ENCODE data around the gene CHRNB1. TPM values are rescaled to one million over a fixed set of nuclear protein-coding genes. Genes with fewer than 3 reads are reported as not detected.
"Not testable (repeated sequence)": the region's sequence is repeated elsewhere in the genome, so short reads cannot be mapped to it uniquely, and the experiment has no call there.

The CHRNB1 gene
- total and polyA plus RNA-seq, 10 of the 15 experiments (the other 5 are each of a cell fraction or from before 2014, with no cell fraction given) = 5.8 to 14.8 (median 11.3) TPM

DNA sequence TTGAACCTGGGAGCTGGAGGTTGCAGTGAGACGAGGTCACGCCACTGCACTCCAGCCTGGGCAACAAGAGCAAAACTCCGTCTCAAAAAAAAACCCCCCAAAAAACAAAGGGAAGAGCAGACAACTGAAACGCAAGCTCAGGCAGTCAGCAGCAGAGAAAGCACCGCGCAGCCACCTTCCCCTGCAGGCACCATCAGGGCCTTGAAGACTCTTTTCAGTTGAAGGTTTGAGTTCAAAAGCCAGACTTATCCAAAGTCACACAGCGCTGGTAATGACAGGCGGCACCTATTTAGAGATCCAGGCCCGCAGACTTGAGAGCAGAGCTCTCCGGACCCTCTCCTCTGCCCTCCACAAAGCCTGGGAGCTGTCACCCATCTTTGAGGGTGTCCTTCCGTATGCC lies 23.4 kb downstream of the CHRNB1 start (continued):
- TF ChIP-seq MTA2 (IDR thresholded peaks at IDR 0.05; ENCODE audit: low read depth) = no peak
- TF ChIP-seq NR2F1 (conservative IDR thresholded peaks at IDR 0.05) = no peak
- TF ChIP-seq BCL11A (IDR thresholded peaks at IDR 0.05; ENCODE audit: low read depth, low read length) = no peak
- no peak for TF ChIP-seq CEBPZ (IDR thresholded peaks at IDR 0.05; ENCODE audit: low read depth, low read length)
- no peak for TF ChIP-seq USF2 (IDR thresholded peaks at IDR 0.05; ENCODE audit: borderline replicate concordance, low read depth, low read length)
- no peak for TF ChIP-seq GATAD2B (conservative IDR thresholded peaks at IDR 0.05; ENCODE audit: low read depth)

GRCh38 chr17:7468804-7469389 lies 24.0 kb downstream of the CHRNB1 start:
- ATAC-seq = no peak
- intact Hi-C loops (cut with micrococcal nuclease; ENCODE audit: unreplicated experiment) = no loop called here
- ChIA-PET POLR2A (no interaction called here), CTCF (no interaction called here), RAD21 (ENCODE audit: unreplicated experiment) (no interaction called here), SMC1A (ENCODE audit: uncharacterized antibody, unreplicated experiment) (no interaction called here)
- no peak overlapping the region for H3K4me3 ChIP-seq
- peaks cover 0 to 3% of the 10 kb centered on the region in 2 experiments; a peak in 3 of 4 replicates for H3K36me3 ChIP-seq (ENCODE audit: control insufficient read depth in 2 of 2, insufficient read depth in 2 of 2, low read length in 1 of 2)
- H4K20me1 ChIP-seq (ENCODE audit: control insufficient read depth, insufficient read depth) = no peaks in the 10 kb centered on the region
- H3K27me3 ChIP-seq (replicated peaks in 1 of 2; ENCODE audit: control insufficient read depth in 2 of 2, insufficient read depth in 2 of 2, low read length in 1 of 2) = no peaks in the 10 kb centered on the region
- no peak overlapping the region for H3K4me2 ChIP-seq (ENCODE audit: control insufficient read depth, insufficient read depth)
- no peaks in the 10 kb centered on the region; the same call in 1 of the 2 replicates for H3K4me1 ChIP-seq (ENCODE audit: control insufficient read depth, insufficient read depth, low read length)
- no peak for DNase-seq (ENCODE audit: low read depth, low spot score)
- H2AFZ ChIP-seq (ENCODE audit: control insufficient read depth, low read depth, low read length) = no peak overlapping the region
- no peaks in the 10 kb centered on the region for H3K9me3 ChIP-seq (replicated peaks; ENCODE audit: control insufficient read depth, insufficient read depth, low read length)
- in situ Hi-C loops (cut with MboI) = no loop called here
- TF ChIP-seq PML (IDR thresholded peaks at IDR 0.05; ENCODE audit: low read length) (no peak), SIX5 (IDR thresholded peaks at IDR 0.05; ENCODE audit: low read depth, low read length, severe bottlenecking) (no peak), RUNX3 (IDR thresholded peaks at IDR 0.05; ENCODE audit: low read length) (no peak), IRF4 (IDR thresholded peaks at IDR 0.05; ENCODE audit: low read depth, low read length) (no peak), NRF1 (conservative IDR thresholded peaks at IDR 0.05; ENCODE audit: low read depth, low read length) (no peak)
- no TSS peak for BruUV-seq (replicated peaks)
- no peaks in the 10 kb centered on the region for H3K79me2 ChIP-seq (ENCODE audit: control insufficient read depth, insufficient read depth, low read length)
- no peak overlapping the region for H3K27ac ChIP-seq (ENCODE audit: control insufficient read depth, insufficient read depth)
- no peak overlapping the region for H3K9ac ChIP-seq (ENCODE audit: control insufficient read depth, insufficient read depth, low read length)
- WGBS (ENCODE audit: insufficient coverage, insufficient replicate concordance, low lambda C conversion rate, missing lambda C conversion rate) = 83% methylated on average over 12 of the region's 12 CpGs
- no peak for FAIRE-seq

DNA sequence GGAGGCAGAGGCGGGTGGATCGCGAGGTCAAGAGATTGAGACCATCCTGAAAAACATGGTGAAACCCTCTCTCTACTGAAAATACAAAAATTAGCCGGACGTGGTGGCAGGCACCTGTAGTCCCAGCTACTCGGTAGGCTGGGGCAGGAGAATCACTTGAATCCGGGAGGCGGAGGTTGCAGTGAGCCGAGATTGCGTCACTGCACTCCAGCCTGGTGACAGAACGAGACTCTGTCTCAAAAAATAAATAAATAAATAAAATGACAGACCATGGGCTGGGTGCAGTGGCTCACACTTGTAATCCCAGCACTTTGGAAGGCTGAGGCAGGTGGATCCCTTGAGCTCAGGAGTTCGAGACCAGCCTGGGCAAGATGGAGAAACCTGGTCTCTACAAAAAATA lies 25.0 kb downstream of the CHRNB1 start:
- H3K79me2 ChIP-seq (ENCODE audit: control insufficient read depth, insufficient read depth, low read length); SMC1A ChIA-PET (ENCODE audit: uncharacterized antibody, unreplicated experiment); H3K4me3 ChIP-seq; ATAC-seq; H3K27ac ChIP-seq (ENCODE audit: control insufficient read depth, insufficient read depth); H3K27me3 ChIP-seq (replicated peaks in 1 of 2; ENCODE audit: control insufficient read depth in 2 of 2, insufficient read depth in 2 of 2, low read length in 1 of 2); in situ Hi-C loops (cut with MboI); H4K20me1 ChIP-seq (ENCODE audit: control insufficient read depth, insufficient read depth); H2AFZ ChIP-seq (ENCODE audit: control insufficient read depth, low read depth, low read length); H3K9ac ChIP-seq (ENCODE audit: control insufficient read depth, insufficient read depth, low read length); FAIRE-seq; intact Hi-C loops (cut with micrococcal nuclease; ENCODE audit: unreplicated experiment); RAD21 ChIA-PET (ENCODE audit: unreplicated experiment); DNase-seq (ENCODE audit: low read depth, low spot score); H3K9me3 ChIP-seq (replicated peaks; ENCODE audit: control insufficient read depth, insufficient read depth, low read length); H3K4me1 ChIP-seq (ENCODE audit: control insufficient read depth, insufficient read depth, low read length); H3K4me2 ChIP-seq (ENCODE audit: control insufficient read depth, insufficient read depth); BruUV-seq (replicated peaks); H3K36me3 ChIP-seq (ENCODE audit: control insufficient read depth in 2 of 2, insufficient read depth in 2 of 2, low read length in 1 of 2): not testable (repeated sequence)
- 88% methylated on average over 12 of the region's 12 CpGs for WGBS (ENCODE audit: insufficient coverage, insufficient replicate concordance, low lambda C conversion rate, missing lambda C conversion rate)
- ChIA-PET CTCF (interaction anchor here (1.6 kb wide), 1 partner anchor 45 kb away, joined by 3 read pairs; no protein-coding TSS in a partner anchor), POLR2A (interaction anchor here (1.8 kb wide), 1 partner anchor 10 kb away, joined by 8 read pairs; the partner anchor contains the start of gene ZBTB4)

All from GM12878 (cell line).